Measurements from ENCODE around the gene MRPL43.

DNA sequence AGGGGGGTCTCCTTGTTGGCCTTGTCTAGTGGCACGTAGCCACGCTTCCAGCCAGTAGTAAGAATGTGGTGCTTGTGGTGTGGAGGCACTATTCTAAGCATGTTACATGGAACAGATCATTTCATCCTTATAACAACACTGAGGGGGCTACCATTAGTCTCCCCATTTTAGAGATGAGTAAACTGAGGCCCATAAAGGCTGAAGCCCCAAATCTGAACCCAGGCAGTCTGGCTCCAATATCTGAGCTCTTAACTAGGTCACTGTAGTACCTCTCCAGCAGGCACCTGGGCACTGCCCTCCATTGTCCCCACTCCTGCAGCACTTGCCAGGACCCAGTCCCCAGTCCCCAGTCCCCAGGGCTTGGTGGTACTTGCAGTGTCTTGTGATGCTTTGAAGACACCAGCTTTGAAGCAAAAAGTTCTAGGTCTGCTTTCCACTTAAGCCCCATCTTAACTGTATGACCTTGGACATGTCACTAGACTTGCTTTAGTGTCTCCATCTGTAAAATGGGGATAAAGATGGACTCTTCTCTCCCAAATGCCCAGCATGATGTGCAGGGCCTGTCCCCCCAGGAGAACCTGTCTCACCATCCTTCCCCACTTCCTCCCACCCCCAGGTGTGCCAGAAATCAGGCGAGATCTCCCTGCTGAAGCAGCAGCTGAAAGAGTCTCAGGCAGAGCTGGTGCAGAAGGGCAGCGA is 18.7 kb upstream of the MRPL43 start:
- TF ChIP-seq POLR2A (IDR thresholded peaks at IDR 0.05), result no peak
- TF ChIP-seq, protein P1, sequence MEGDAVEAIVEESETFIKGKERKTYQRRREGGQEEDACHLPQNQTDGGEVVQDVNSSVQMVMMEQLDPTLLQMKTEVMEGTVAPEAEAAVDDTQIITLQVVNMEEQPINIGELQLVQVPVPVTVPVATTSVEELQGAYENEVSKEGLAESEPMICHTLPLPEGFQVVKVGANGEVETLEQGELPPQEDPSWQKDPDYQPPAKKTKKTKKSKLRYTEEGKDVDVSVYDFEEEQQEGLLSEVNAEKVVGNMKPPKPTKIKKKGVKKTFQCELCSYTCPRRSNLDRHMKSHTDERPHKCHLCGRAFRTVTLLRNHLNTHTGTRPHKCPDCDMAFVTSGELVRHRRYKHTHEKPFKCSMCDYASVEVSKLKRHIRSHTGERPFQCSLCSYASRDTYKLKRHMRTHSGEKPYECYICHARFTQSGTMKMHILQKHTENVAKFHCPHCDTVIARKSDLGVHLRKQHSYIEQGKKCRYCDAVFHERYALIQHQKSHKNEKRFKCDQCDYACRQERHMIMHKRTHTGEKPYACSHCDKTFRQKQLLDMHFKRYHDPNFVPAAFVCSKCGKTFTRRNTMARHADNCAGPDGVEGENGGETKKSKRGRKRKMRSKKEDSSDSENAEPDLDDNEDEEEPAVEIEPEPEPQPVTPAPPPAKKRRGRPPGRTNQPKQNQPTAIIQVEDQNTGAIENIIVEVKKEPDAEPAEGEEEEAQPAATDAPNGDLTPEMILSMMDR (IDR thresholded peaks at IDR 0.05 in 8 of 11, conservative IDR thresholded peaks at IDR 0.05 in 3 of 11), result no peak
